Vagina (tissue), 2 donors: ENCODE data around the gene PSENEN.

ENCODE experiments used
- POLR2A ChIP-seq, 2 donors: fragments of 450-650 bp; IDR thresholded peaks; one replicate each; pipeline ENCODE4 v1.6.1; 2017; ENCODE audit warnings: antibody characterized with exemption in 2 of 2, mild to moderate bottlenecking in 2 of 2, moderate library complexity in 2 of 2
- POLR2AphosphoS5 ChIP-seq, 2 donors: sonication (generic); formaldehyde crosslinking; IDR thresholded peaks; one replicate each; pipeline ENCODE4 v1.9.0; 2017; ENCODE audit warnings: antibody characterized with exemption in 2 of 2, mild to moderate bottlenecking in 2 of 2, low read depth in 1 of 2; ENCODE audit not compliant: insufficient read depth in 1 of 2
- TF ChIP-seq, protein P1 (sequence below), 3 experiments: fragments of 450-650 bp in 2 of 3; fragments of 200-600 bp in 1 of 3; sonication (generic) in 1 of 3; IDR thresholded peaks; one replicate each; pipeline ENCODE4 v1.5.1; 2017 to 2019; ENCODE audit warnings: antibody characterized with exemption in 3 of 3, mild to moderate bottlenecking in 2 of 3, moderate library complexity in 2 of 3

DNA sequence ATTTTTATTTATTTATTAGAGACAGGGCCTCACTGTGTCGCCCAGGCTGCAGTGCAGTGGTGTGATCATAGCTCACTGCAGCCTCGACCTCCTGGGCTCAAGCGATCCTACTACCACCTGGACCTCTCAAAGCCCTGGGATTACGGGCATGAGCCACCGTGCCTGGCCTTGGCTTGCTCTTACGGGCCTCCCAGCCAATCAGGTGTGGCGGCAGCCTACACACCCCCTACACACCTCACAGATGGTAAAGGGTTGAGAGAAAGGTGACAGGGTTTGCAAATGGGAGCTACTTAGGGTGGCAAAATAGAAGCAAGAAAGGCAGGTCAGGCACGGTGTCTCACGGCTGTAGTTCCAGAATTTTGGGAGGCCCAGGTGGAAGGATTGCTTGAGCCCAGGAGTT, 42.1 kb upstream of the PSENEN start:
- TF ChIP-seq, protein P1, sequence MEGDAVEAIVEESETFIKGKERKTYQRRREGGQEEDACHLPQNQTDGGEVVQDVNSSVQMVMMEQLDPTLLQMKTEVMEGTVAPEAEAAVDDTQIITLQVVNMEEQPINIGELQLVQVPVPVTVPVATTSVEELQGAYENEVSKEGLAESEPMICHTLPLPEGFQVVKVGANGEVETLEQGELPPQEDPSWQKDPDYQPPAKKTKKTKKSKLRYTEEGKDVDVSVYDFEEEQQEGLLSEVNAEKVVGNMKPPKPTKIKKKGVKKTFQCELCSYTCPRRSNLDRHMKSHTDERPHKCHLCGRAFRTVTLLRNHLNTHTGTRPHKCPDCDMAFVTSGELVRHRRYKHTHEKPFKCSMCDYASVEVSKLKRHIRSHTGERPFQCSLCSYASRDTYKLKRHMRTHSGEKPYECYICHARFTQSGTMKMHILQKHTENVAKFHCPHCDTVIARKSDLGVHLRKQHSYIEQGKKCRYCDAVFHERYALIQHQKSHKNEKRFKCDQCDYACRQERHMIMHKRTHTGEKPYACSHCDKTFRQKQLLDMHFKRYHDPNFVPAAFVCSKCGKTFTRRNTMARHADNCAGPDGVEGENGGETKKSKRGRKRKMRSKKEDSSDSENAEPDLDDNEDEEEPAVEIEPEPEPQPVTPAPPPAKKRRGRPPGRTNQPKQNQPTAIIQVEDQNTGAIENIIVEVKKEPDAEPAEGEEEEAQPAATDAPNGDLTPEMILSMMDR (IDR thresholded peaks at IDR 0.05), result no peak
- no peak for TF ChIP-seq POLR2AphosphoS5 (IDR thresholded peaks at IDR 0.05; ENCODE audit: insufficient read depth in 1 of 2, low read depth in 1 of 2)
- no peak for TF ChIP-seq POLR2A (IDR thresholded peaks at IDR 0.05)
